B cell (primary cell): ENCODE results near the gene FAM184B. TPM values are rescaled to one million over a fixed set of nuclear protein-coding genes. Genes with fewer than 3 reads are reported as not detected.

Experiments
- ATAC-seq: fragments of 200-7000 bp; cut with Tn5 transposase; one replicate; pipeline ENCODE4 v1.10.0; 2021; ENCODE audit warnings: low read depth, mild to moderate bottlenecking, moderate number of reproducible peaks, moderate library complexity
- CTCF ChIA-PET: fragments of 350-600 bp; sonication (Branson Sonifier 250); formaldehyde crosslinking; loops from one replicate; lab custom pipeline; 2021; ENCODE audit warnings: antibody characterized with exemption, inconsistent platforms; lab: Charles Lee
- POLR2A ChIA-PET: fragments of 350-600 bp; sonication (Branson Sonifier 250); formaldehyde crosslinking; loops from one replicate; lab custom pipeline; 2021; ENCODE audit warnings: antibody characterized with exemption; lab: Charles Lee
- DNase-seq: peaks from one replicate; pipeline ENCODE4 v3.0.0; 2013
- H2AFZ ChIP-seq: 2 replicates; pipeline ENCODE4 v1.6.1; 2012; ENCODE audit warnings: mild to moderate bottlenecking, low read depth, low read length; ENCODE audit not compliant: insufficient read depth, poor library complexity, severe bottlenecking
- H3K27ac ChIP-seq, 2 donors: 1 replicate in 1 of 2; 2 replicates in 1 of 2; pipeline ENCODE4 v1.5.1; 2012 to 2013; ENCODE audit warnings: low read length in 2 of 2, mild to moderate bottlenecking in 2 of 2, moderate library complexity in 1 of 2
- H3K27me3 ChIP-seq, 4 experiments: fragments of 200-600 bp in 1 of 4; sonication (generic) in 1 of 4; replicated peaks in 1 of 4; 1 replicate in 2 of 4; 2 replicates in 2 of 4; pipeline versions ENCODE4 v1.6.1 to v1.7.0; 2013 to 2016; ENCODE audit warnings: low read length in 3 of 4, mild to moderate bottlenecking in 2 of 4, mixed read lengths in 1 of 4, moderate library complexity in 1 of 4; ENCODE audit not compliant: insufficient read depth in 4 of 4, control insufficient read depth in 3 of 4; ENCODE audit errors: control extremely low read depth in 1 of 4
- H3K36me3 ChIP-seq, 2 experiments: replicated peaks in 1 of 2; 1 replicate in 1 of 2; 2 replicates in 1 of 2; pipeline versions ENCODE4 v1.6.1 to v1.7.1; 2013; ENCODE audit warnings: low read length in 1 of 2; ENCODE audit not compliant: insufficient read depth in 2 of 2, control insufficient read depth in 1 of 2; ENCODE audit errors: control extremely low read depth in 1 of 2, extremely low read depth in 1 of 2
- H3K4me1 ChIP-seq, 2 donors: fragments of 200-600 bp in 1 of 2; sonication (generic) in 1 of 2; 1 replicate in 1 of 2; 2 replicates in 1 of 2; pipeline versions ENCODE4 v1.5.1 to v1.6.1; 2013 to 2017; ENCODE audit warnings: low read length in 2 of 2; ENCODE audit not compliant: control insufficient read depth in 2 of 2, insufficient read depth in 2 of 2
- H3K4me2 ChIP-seq: replicated peaks from 2 replicates; pipeline ENCODE3; 2012; ENCODE audit warnings: mild to moderate bottlenecking, low read depth, low read length; ENCODE audit not compliant: poor library complexity, severe bottlenecking
- H3K4me3 ChIP-seq, 5 experiments: fragments of 200-600 bp in 1 of 5; sonication (generic) in 1 of 5; 1 replicate in 3 of 5; 2 replicates in 2 of 5; pipeline versions ENCODE4 v1.5.1 to v1.7.0; 2011 to 2016; ENCODE audit warnings: low read length in 4 of 5, mild to moderate bottlenecking in 4 of 5, low read depth in 2 of 5, control low read depth in 1 of 5, moderate library complexity in 1 of 5; ENCODE audit not compliant: insufficient read depth in 1 of 5; ENCODE audit errors: control extremely low read depth in 1 of 5, extremely low read depth in 1 of 5
- H3K79me2 ChIP-seq: fragments of 200-600 bp; sonication (generic); one replicate; pipeline ENCODE4 v1.6.0; 2016; ENCODE audit warnings: low read length; ENCODE audit not compliant: control insufficient read depth, insufficient read depth
- H3K9ac ChIP-seq: fragments of 200-600 bp; sonication (generic); 2 replicates; pipeline ENCODE4 v1.6.1; 2017; ENCODE audit warnings: mild to moderate bottlenecking, low read length, moderate library complexity
- H3K9me3 ChIP-seq, 3 donors: one replicate each; pipeline versions ENCODE4 v1.6.1 to v1.7.1; 2013; ENCODE audit warnings: low read length in 2 of 3; ENCODE audit not compliant: control insufficient read depth in 2 of 3, insufficient read depth in 1 of 3; ENCODE audit errors: control extremely low read depth in 1 of 3
- H4K20me1 ChIP-seq: 2 replicates; pipeline ENCODE4 v1.6.0; 2012; ENCODE audit warnings: mild to moderate bottlenecking, low read length; ENCODE audit not compliant: insufficient read depth, control insufficient read depth, poor library complexity, severe bottlenecking
- H3K27ac Mint-ChIP-seq: one replicate; pipeline ENCODE4 v1.8.0; 2021; ENCODE audit warnings: mixed read lengths
- H3K27me3 Mint-ChIP-seq: one replicate; pipeline ENCODE4 v1.8.0; 2021; ENCODE audit warnings: mixed read lengths
- H3K4me1 Mint-ChIP-seq: one replicate; pipeline ENCODE4 v1.8.0; 2021; ENCODE audit warnings: mixed read lengths
- H3K4me3 Mint-ChIP-seq: one replicate; pipeline ENCODE4 v1.8.0; 2021; ENCODE audit warnings: mixed read lengths
- H3K9me3 Mint-ChIP-seq: one replicate; pipeline ENCODE4 v1.8.0; 2022; ENCODE audit warnings: mixed read lengths; ENCODE audit not compliant: insufficient read depth
- EZH2 ChIP-seq: IDR thresholded peaks from 2 replicates; pipeline ENCODE4 v1.6.1; 2012; ENCODE audit warnings: borderline replicate concordance, low read depth, mild to moderate bottlenecking, moderate library complexity, low read length; ENCODE audit not compliant: insufficient read depth, poor library complexity, severe bottlenecking
- WGBS: methylation state at CpG from one replicate; pipeline ENCODE4 v1.1.5; 2013; ENCODE audit warnings: missing lambda C conversion rate; ENCODE audit not compliant: insufficient coverage; 5-methylcytosine and 5-hydroxymethylcytosine counted together
- intact Hi-C: fragments of 100-400 bp; cut with micrococcal nuclease; formaldehyde crosslinking; loops from one replicate; pipeline ENCODE4 v1.10.0; 2022
- polyA plus RNA-seq: library from polyadenylated mRNA; depleted of rRNA; stranded (reverse); fragments of >200 nt; gene quantifications from 2 replicates; pipeline ENCODE4 v1.2.3, GENCODE V29; 2012
- total RNA-seq, 2 donors: library from RNA; stranded (reverse); fragments of 120-200 nt in 1 of 2; gene quantifications; 1 replicate in 1 of 2; 2 replicates in 1 of 2; pipeline versions ENCODE4 v1.2.3 to v1.2.4, GENCODE V29; 2013 to 2022
- TF ChIP-seq, protein P1 (sequence below): fragments of 200-600 bp; IDR thresholded peaks from one replicate; pipeline ENCODE4 v1.8.0; 2022; ENCODE audit warnings: antibody characterized with exemption, mild to moderate bottlenecking

The FAM184B gene
- total and polyA plus RNA-seq, 2 donors (not counting 1 experiment from before 2014, with no cell fraction given), result not detected

DNA sequence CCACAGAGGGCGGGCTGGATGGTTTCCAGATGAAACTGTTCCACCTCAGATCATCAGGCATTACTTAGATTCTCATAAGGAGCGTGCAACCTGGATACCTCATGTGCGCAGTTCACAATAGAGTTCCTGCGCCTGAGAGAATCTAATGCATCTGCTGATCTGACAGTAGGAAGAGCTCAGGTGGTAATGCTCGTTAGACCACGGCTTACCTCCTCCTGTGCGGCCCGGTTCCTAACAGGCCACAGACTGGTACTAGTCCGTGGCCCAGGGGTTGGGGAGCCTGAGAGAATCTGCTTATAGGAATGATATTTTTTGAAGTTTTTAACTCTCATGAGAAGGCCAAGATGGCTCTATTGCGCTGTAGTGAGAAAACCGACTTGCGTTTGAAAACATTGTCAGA, 34.7 kb upstream of the FAM184B start:
- no peaks in the 10 kb centered on the region for H3K9me3 Mint-ChIP-seq
- H3K9ac ChIP-seq, result no peak overlapping the region
- peaks cover 12% of the 10 kb centered on the region for H3K79me2 ChIP-seq
- H3K4me1 ChIP-seq, result peaks cover 5 to 8% of the 10 kb centered on the region in 2 donors
- TF ChIP-seq, protein P1, sequence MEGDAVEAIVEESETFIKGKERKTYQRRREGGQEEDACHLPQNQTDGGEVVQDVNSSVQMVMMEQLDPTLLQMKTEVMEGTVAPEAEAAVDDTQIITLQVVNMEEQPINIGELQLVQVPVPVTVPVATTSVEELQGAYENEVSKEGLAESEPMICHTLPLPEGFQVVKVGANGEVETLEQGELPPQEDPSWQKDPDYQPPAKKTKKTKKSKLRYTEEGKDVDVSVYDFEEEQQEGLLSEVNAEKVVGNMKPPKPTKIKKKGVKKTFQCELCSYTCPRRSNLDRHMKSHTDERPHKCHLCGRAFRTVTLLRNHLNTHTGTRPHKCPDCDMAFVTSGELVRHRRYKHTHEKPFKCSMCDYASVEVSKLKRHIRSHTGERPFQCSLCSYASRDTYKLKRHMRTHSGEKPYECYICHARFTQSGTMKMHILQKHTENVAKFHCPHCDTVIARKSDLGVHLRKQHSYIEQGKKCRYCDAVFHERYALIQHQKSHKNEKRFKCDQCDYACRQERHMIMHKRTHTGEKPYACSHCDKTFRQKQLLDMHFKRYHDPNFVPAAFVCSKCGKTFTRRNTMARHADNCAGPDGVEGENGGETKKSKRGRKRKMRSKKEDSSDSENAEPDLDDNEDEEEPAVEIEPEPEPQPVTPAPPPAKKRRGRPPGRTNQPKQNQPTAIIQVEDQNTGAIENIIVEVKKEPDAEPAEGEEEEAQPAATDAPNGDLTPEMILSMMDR, result no peak
- TF ChIP-seq EZH2, result no peak
- intact Hi-C loops, result no loop called here
- no peak overlapping the region for H3K4me3 ChIP-seq
- no peak overlapping the region for H3K4me3 Mint-ChIP-seq
- no peak overlapping the region for H3K27ac ChIP-seq
- POLR2A ChIA-PET, result no interaction called here
- ATAC-seq (no peak), DNase-seq (no peak)
- CTCF ChIA-PET, result interaction anchor here (1.2 to 3.1 kb wide), 16 partner anchors 9 to 779 kb away, joined by 3 to 44 read pairs (median 7); partner anchors contain the start of gene LCORL
- H4K20me1 ChIP-seq, result no peaks in the 10 kb centered on the region
- no peak overlapping the region for H2AFZ ChIP-seq
- H3K4me2 ChIP-seq, result no peak overlapping the region
- H3K36me3 ChIP-seq, result no peaks in the 10 kb centered on the region
- no peaks in the 10 kb centered on the region for H3K27me3 Mint-ChIP-seq
- H3K27me3 ChIP-seq, result no peaks in the 10 kb centered on the region
- no peak overlapping the region for H3K27ac Mint-ChIP-seq
- H3K9me3 ChIP-seq, result no peaks in the 10 kb centered on the region
- peaks cover 11% of the 10 kb centered on the region for H3K4me1 Mint-ChIP-seq
- over 99% methylated on average over 11 of the region's 12 CpGs for WGBS

DNA sequence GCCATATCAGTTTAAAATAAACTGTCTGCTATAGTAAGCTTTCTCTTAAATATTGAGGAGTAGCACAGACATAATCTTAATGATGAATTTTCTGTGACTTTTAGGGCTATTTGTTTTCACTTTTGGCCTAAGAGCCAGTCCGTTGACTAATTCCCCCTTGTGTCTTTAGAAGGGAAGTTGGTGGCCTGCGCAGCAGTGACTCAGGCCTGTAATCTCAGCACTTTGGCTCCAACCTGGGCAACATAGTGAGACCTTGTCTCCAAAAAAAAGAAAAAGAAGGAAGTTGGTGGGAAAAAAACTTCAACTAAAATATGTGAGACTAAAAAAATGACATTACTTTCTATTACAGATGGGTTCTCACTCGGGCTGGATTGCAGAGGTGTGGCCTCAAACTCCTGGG, 32.7 kb upstream of the FAM184B start:
- Histone ChIP-seq H3K9ac (no peak overlapping the region), H2AFZ (peak overlapping the region; percentile 70), H3K9me3 (no peaks in the 10 kb centered on the region), H3K79me2 (peaks cover 25% of the 10 kb centered on the region), H3K4me2 (no peak overlapping the region), H4K20me1 (peaks cover 6% of the 10 kb centered on the region), H3K27ac (no peak overlapping the region), H3K4me1 (peaks cover 12 to 19% of the 10 kb centered on the region in 2 donors), H3K4me3 (no peak overlapping the region), H3K27me3 (no peaks in the 10 kb centered on the region), H3K36me3 (no peaks in the 10 kb centered on the region)
- ATAC-seq (no peak), DNase-seq (no peak)
- no peaks in the 10 kb centered on the region for H3K27me3 Mint-ChIP-seq
- CTCF ChIA-PET, result interaction anchor here (0.8 to 0.9 kb wide), 2 partner anchors 108 to 554 kb away, joined by 3 read pairs; no protein-coding TSS in a partner anchor
- H3K9me3 Mint-ChIP-seq, result no peaks in the 10 kb centered on the region
- WGBS, result 44% methylated on average over 2 of the region's 3 CpGs
- intact Hi-C loops, result no loop called here
- H3K4me1 Mint-ChIP-seq, result peaks cover 27% of the 10 kb centered on the region
- no peak overlapping the region for H3K27ac Mint-ChIP-seq
- TF ChIP-seq, protein P1, result no peak
- no peak for TF ChIP-seq EZH2
- POLR2A ChIA-PET, result no interaction called here
- H3K4me3 Mint-ChIP-seq, result no peak overlapping the region
